ENCODE data around the gene TNRC6C. TPM values are rescaled to one million over a fixed set of nuclear protein-coding genes. Genes with fewer than 3 reads are reported as not detected.

Gene TNRC6C
- total and polyA plus RNA-seq, 2 of the 13 experiments (the other 11 are each of a cell fraction or from before 2014, with no cell fraction given) = 0.66 to 4.9 TPM

DNA sequence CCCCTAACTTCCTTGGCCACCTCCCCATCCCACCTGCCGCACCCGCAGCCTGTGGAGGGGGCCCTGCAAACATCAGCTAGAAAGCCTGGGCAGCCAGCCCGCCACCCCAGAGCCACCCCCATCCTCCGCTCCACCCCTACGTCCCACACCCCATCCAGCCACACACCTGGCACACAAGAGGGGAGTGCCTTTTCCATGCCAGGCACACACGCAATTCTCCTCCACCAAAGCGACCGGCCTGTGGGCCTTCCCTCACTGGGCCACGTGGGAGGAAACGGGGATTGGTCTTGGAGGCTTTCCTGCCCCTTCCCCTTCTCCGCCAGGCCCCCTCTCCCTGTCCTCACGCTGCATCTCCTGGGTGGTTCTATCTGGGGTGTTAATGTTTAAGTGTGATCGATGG is 48.7 kb upstream of the TNRC6C start:
- no peak for TF ChIP-seq GATAD2A (CRISPR knock-in tag; IDR thresholded peaks at IDR 0.05)
- TF ChIP-seq, protein P1, sequence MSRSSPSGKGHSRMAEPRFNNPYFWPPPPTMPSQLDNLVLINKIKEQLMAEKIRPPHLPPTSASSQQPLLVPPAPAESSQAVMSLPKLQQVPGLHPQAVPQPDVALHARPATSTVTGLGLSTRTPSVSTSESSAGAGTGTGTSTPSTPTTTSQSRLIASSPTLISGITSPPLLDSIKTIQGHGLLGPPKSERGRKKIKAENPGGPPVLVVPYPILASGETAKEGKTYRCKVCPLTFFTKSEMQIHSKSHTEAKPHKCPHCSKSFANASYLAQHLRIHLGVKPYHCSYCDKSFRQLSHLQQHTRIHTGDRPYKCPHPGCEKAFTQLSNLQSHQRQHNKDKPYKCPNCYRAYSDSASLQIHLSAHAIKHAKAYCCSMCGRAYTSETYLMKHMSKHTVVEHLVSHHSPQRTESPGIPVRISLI (CRISPR knock-in tag; IDR thresholded peaks at IDR 0.05; ENCODE audit: borderline replicate concordance) = no peak
- no peak for TF ChIP-seq ZNF160 (CRISPR knock-in tag; IDR thresholded peaks at IDR 0.05)
- no peak for TF ChIP-seq TBX3 (IDR thresholded peaks at IDR 0.05; ENCODE audit: borderline replicate concordance)
- no peak for TF ChIP-seq HMG20A (CRISPR knock-in tag; IDR thresholded peaks at IDR 0.05; ENCODE audit: borderline replicate concordance)
- TF ChIP-seq HES4 (CRISPR knock-in tag; IDR thresholded peaks at IDR 0.05; ENCODE audit: borderline replicate concordance) = no peak
- TF ChIP-seq MBNL3 (CRISPR knock-in tag; conservative IDR thresholded peaks at IDR 0.05) = no peak
- TF ChIP-seq, protein P2, sequence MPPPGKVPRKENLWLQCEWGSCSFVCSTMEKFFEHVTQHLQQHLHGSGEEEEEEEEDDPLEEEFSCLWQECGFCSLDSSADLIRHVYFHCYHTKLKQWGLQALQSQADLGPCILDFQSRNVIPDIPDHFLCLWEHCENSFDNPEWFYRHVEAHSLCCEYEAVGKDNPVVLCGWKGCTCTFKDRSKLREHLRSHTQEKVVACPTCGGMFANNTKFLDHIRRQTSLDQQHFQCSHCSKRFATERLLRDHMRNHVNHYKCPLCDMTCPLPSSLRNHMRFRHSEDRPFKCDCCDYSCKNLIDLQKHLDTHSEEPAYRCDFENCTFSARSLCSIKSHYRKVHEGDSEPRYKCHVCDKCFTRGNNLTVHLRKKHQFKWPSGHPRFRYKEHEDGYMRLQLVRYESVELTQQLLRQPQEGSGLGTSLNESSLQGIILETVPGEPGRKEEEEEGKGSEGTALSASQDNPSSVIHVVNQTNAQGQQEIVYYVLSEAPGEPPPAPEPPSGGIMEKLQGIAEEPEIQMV (CRISPR knock-in tag; IDR thresholded peaks at IDR 0.05; ENCODE audit: low read depth) = no peak
- TF ChIP-seq, protein P3, sequence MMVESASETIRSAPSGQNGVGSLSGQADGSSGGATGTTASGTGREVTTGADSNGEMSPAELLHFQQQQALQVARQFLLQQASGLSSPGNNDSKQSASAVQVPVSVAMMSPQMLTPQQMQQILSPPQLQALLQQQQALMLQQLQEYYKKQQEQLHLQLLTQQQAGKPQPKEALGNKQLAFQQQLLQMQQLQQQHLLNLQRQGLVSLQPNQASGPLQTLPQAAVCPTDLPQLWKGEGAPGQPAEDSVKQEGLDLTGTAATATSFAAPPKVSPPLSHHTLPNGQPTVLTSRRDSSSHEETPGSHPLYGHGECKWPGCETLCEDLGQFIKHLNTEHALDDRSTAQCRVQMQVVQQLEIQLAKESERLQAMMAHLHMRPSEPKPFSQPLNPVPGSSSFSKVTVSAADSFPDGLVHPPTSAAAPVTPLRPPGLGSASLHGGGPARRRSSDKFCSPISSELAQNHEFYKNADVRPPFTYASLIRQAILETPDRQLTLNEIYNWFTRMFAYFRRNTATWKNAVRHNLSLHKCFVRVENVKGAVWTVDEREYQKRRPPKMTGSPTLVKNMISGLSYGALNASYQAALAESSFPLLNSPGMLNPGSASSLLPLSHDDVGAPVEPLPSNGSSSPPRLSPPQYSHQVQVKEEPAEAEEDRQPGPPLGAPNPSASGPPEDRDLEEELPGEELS (CRISPR knock-in tag; IDR thresholded peaks at IDR 0.05) = no peak
- no peaks in the 10 kb centered on the region for H3K9me3 ChIP-seq (ENCODE audit: low read length)
- no peak overlapping the region for H3K9ac ChIP-seq (ENCODE audit: insufficient read depth, low read depth, low read length)
- intact Hi-C loops (cut with micrococcal nuclease; ENCODE audit: unreplicated experiment) (no loop called here), in situ Hi-C loops (cut with HindIII; ENCODE audit: extremely low pct_ligation_motif_present, low pct_unique_long_range_greater_than_20kb) (no loop called here)
- BruUV-seq (replicated peaks) = no TSS peak
- no peak for DNase-seq (ENCODE audit: low spot score)
- H3K79me2 ChIP-seq (ENCODE audit: insufficient read depth, low read length) = no peaks in the 10 kb centered on the region
- peaks cover 19 to 56% of the 10 kb centered on the region in 2 experiments for H3K27me3 ChIP-seq (ENCODE audit: control insufficient read depth in 1 of 2, insufficient read depth in 2 of 2, low read length in 2 of 2)
- no peak overlapping the region for H3K4me3 ChIP-seq (replicated peaks in 1 of 3; ENCODE audit: insufficient read depth in 1 of 3, low read depth in 2 of 3, low read length in 3 of 3)
- WGBS (ENCODE audit: low lambda C conversion rate) = 33% methylated on average over 13 of the region's 13 CpGs
- H4K20me1 ChIP-seq (ENCODE audit: insufficient read depth, low read length) = no peaks in the 10 kb centered on the region; the same call in 1 of the 2 replicates
- H3K4me1 ChIP-seq (ENCODE audit: insufficient read depth, low read length) = no peaks in the 10 kb centered on the region
- no peak overlapping the region for H3K4me2 ChIP-seq (ENCODE audit: low read depth, low read length)
- ATAC-seq = no peak
- ChIA-PET POLR2A (no interaction called here), CTCF (ENCODE audit: low intra/inter-chr PET ratio, low total read pairs) (no interaction called here)
- no peaks in the 10 kb centered on the region for H3K36me3 ChIP-seq (replicated peaks in 1 of 2; ENCODE audit: control insufficient read depth in 1 of 2, insufficient read depth in 2 of 2, low read length in 2 of 2)
- H3K27ac ChIP-seq (ENCODE audit: extremely low read length, insufficient read depth, low read length) = no peak overlapping the region
- no peak for FAIRE-seq
- H2AFZ ChIP-seq (ENCODE audit: low read length) = no peak overlapping the region
